ENCODE data around the gene HSPB9. TPM values are rescaled to one million over a fixed set of nuclear protein-coding genes. Genes with fewer than 3 reads are reported as not detected.
A peak's percentile ranks its signal among the peaks of the same experiment; 100 is the strongest.

Gene HSPB9
- total RNA-seq, 2 donors from 2014 or later: 0.22 TPM; not detected in 1

GRCh38 chr17:42120770-42121769 lies 1.5 kb upstream of the HSPB9 start, which contains the start of gene KAT2A:
KAT2A (minus strand) TSS chr17:42121367; CDS start chr17:42121304, 63 bp downstream.
- H3K27me3 ChIP-seq (ENCODE audit: control insufficient read depth, insufficient read depth, low read length, poor library complexity, severe bottlenecking): no peaks in the 10 kb centered on the region
- Mint-ChIP-seq H3K4me1 (peaks cover 7% of the 10 kb centered on the region), H3K36me3 (ENCODE audit: low read depth) (peaks cover 20% of the 10 kb centered on the region), H3K27me3 (ENCODE audit: insufficient read depth) (no peaks in the 10 kb centered on the region), H3K9me3 (no peaks in the 10 kb centered on the region), H3K27ac (peak within 1 kb of the TSS; percentile 52), H3K4me3 (peak within 1 kb of the TSS; percentile 51)
- TF ChIP-seq CTCF (conservative IDR thresholded peaks at IDR 0.05): no peak
- H3K4me1 ChIP-seq (ENCODE audit: control insufficient read depth, insufficient read depth, low read length): no peaks in the 10 kb centered on the region
- 6 to 14% methylated on average over 18 to 53 of the region's 57 CpGs for WGBS, 2 experiments (ENCODE audit: insufficient coverage in 1 of 2, insufficient read length in 1 of 2)
- peak within 1 kb of the TSS; percentile 49 for H3K27ac ChIP-seq (ENCODE audit: low read depth, low read length)
- DNase-seq: peak; percentile 96
- peak within 1 kb of the TSS; percentile 20 for H3K9ac ChIP-seq (ENCODE audit: extremely low read depth, low read length, poor library complexity, severe bottlenecking)
- H3K4me3 ChIP-seq (ENCODE audit: low read length): peak within 1 kb of the TSS; percentile 64
- H3K36me3 ChIP-seq (ENCODE audit: control insufficient read depth, insufficient read depth, low read length): peaks cover 25% of the 10 kb centered on the region
- no peaks in the 10 kb centered on the region for H3K9me3 ChIP-seq (ENCODE audit: control insufficient read depth, low read length)

GRCh38 chr17:42124256-42124655 lies 1.7 kb downstream of the HSPB9 start:
- DNase-seq: no peak
- H3K36me3 Mint-ChIP-seq (ENCODE audit: low read depth): peaks cover 41% of the 10 kb centered on the region
- no peak for TF ChIP-seq CTCF (conservative IDR thresholded peaks at IDR 0.05)
- no peaks in the 10 kb centered on the region for H3K9me3 Mint-ChIP-seq
- H3K4me3 Mint-ChIP-seq: no peak overlapping the region
- H3K27me3 Mint-ChIP-seq (ENCODE audit: insufficient read depth): no peaks in the 10 kb centered on the region
- Histone ChIP-seq H3K27me3 (ENCODE audit: control insufficient read depth, insufficient read depth, low read length, poor library complexity, severe bottlenecking) (no peaks in the 10 kb centered on the region), H3K4me1 (ENCODE audit: control insufficient read depth, insufficient read depth, low read length) (no peaks in the 10 kb centered on the region), H3K9me3 (ENCODE audit: control insufficient read depth, low read length) (no peaks in the 10 kb centered on the region), H3K4me3 (ENCODE audit: low read length) (no peak overlapping the region), H3K27ac (ENCODE audit: low read depth, low read length) (no peak overlapping the region), H3K36me3 (ENCODE audit: control insufficient read depth, insufficient read depth, low read length) (peaks cover 46% of the 10 kb centered on the region), H3K9ac (ENCODE audit: extremely low read depth, low read length, poor library complexity, severe bottlenecking) (no peak overlapping the region)
- H3K4me1 Mint-ChIP-seq: peaks cover 7% of the 10 kb centered on the region
- H3K27ac Mint-ChIP-seq: no peak overlapping the region
- 88 to 91% methylated on average over 1 to 3 of the region's 3 CpGs for WGBS, 2 experiments (ENCODE audit: insufficient coverage in 1 of 2, insufficient read length in 1 of 2)

- Histone ChIP-seq H3K36me3 (ENCODE audit: control insufficient read depth, insufficient read depth, low read length) (peaks cover 59% of the 10 kb centered on the region), H3K4me1 (ENCODE audit: control insufficient read depth, insufficient read depth, low read length) (no peaks in the 10 kb centered on the region), H3K27ac (ENCODE audit: low read depth, low read length) (no peak overlapping the region), H3K27me3 (ENCODE audit: control insufficient read depth, insufficient read depth, low read length, poor library complexity, severe bottlenecking) (no peaks in the 10 kb centered on the region), H3K9ac (ENCODE audit: extremely low read depth, low read length, poor library complexity, severe bottlenecking) (no peak overlapping the region), H3K4me3 (ENCODE audit: low read length) (no peak overlapping the region), H3K9me3 (ENCODE audit: control insufficient read depth, low read length) (no peaks in the 10 kb centered on the region)
- H3K4me3 Mint-ChIP-seq: no peak overlapping the region
- H3K36me3 Mint-ChIP-seq (ENCODE audit: low read depth): peaks cover 52% of the 10 kb centered on the region
- TF ChIP-seq CTCF (conservative IDR thresholded peaks at IDR 0.05): no peak
- peaks cover 8% of the 10 kb centered on the region for H3K4me1 Mint-ChIP-seq
- no peak for DNase-seq
- WGBS, 2 experiments (ENCODE audit: insufficient coverage in 1 of 2, insufficient read length in 1 of 2): 92 to 100% methylated on average over 4 to 12 of the region's 12 CpGs
- no peaks in the 10 kb centered on the region for H3K9me3 Mint-ChIP-seq
- H3K27me3 Mint-ChIP-seq (ENCODE audit: insufficient read depth): no peaks in the 10 kb centered on the region
- H3K27ac Mint-ChIP-seq: no peak overlapping the region
These were observed 3.0 kb downstream of the HSPB9 start for GRCh38 chr17:42125565-42125964.
